NOMO-1 (cell line): Measurements from ENCODE around the gene SDC4.

Experiments
- DNase-seq, 2 experiments: peaks; one replicate each; lab custom pipeline; 2025; ENCODE audit not compliant: unreplicated experiment in 2 of 2; lab: John Stamatoyannopoulos, UW

Gene SDC4

GRCh38 chr20:45301824-45302271 is 46.4 kb downstream of the SDC4 start:
- DNase-seq: no peak

- DNase-seq: no peak
Observed at GRCh38 chr20:45300961-45301360, 47.3 kb downstream of the SDC4 start.

- DNase-seq: no peak
Observed at GRCh38 chr20:45299786-45300185, 48.4 kb downstream of the SDC4 start.

GRCh38 chr20:45297786-45298497 is 50.3 kb downstream of the SDC4 start:
- DNase-seq: no peak

- DNase-seq: no peak
Observed at GRCh38 chr20:45294659-45295058, 53.6 kb downstream of the SDC4 start.

- no peak for DNase-seq
Observed at GRCh38 chr20:45294003-45294368, 54.2 kb downstream of the SDC4 start.

GRCh38 chr20:45293041-45294002 is 54.9 kb downstream of the SDC4 start:
- DNase-seq: peak; percentile 80 to 85

- DNase-seq: no peak
Observed at GRCh38 chr20:45292343-45292742, 55.9 kb downstream of the SDC4 start.

GRCh38 chr20:45291526-45291925 is 56.7 kb downstream of the SDC4 start:
- DNase-seq: no peak

GRCh38 chr20:45290677-45291355 is 57.4 kb downstream of the SDC4 start:
- DNase-seq: peak; percentile 72 to 80

- no peak for DNase-seq
Observed at GRCh38 chr20:45289942-45290676, 58.1 kb downstream of the SDC4 start.

- DNase-seq: no peak
Observed at GRCh38 chr20:45288860-45289259, 59.4 kb downstream of the SDC4 start.

GRCh38 chr20:45288376-45288775 is 59.8 kb downstream of the SDC4 start:
- DNase-seq: no peak

GRCh38 chr20:45283551-45284057 is 64.6 kb downstream of the SDC4 start:
- no peak for DNase-seq

GRCh38 chr20:45282700-45283550 is 65.3 kb downstream of the SDC4 start:
- DNase-seq: no peak

GRCh38 chr20:45279992-45280391 is 68.2 kb downstream of the SDC4 start:
- DNase-seq: no peak

GRCh38 chr20:45275338-45275737 is 72.9 kb downstream of the SDC4 start:
- DNase-seq: no peak
